ENCODE data around the gene CSNK2A3.

The CSNK2A3 gene

GRCh38 chr11:11332141-11332710 lies 20.8 kb downstream of the CSNK2A3 start:
- no peak for DNase-seq

DNA sequence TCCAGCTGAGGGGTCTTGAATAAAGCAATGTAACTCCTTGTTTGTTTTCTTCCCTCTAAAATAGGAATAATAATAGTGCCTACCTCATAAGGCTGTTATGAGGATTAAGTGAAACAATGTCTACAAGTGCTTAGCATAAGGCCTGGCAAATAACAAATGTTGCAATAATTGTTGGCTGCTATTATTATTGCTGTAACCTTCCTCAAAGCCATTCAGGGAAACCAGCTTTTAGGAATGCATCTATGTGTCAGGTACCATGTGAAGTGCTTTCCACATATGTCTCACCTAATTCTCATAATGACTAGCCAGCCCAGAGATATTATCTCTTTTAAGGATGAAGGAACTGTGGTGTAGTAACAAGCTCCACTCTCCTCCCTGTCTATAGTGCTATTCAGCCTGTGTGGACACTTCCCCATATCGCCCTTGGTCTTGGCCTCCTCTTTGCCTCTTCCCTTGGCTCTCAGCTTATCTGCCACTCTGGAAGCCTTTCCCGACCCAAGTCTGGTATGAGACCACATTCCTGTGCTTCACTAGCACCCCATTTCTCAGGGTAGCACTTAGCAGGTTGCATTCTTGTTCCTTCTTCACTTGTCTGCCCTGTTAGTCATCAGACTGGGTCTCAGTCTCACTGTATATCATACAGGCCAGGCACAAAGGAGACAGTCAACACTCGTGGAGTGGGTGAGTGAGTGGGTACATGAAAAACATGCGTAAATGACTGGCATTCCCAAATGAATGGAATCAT lies 23.8 kb downstream of the CSNK2A3 start:
- no peak for DNase-seq

DNA sequence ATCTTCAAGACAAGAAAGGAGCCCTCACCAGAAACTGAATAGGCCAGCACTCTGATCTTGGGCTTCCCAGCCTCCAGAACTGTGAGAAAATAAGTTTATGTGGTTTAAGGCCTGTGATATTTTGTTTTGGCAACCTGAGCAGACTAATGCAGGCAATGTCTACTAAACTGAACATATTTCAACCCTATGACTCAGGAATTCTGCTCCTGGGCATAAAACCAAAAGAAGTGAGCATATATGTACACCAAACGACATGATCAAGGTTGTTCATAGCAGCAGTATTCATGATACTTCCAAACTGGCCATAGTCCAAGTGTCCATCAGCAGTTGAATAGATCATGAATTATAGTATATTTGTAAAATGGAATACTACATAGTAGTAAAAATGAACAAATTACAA lies 29.0 kb downstream of the CSNK2A3 start:
- DNase-seq: no peak

DNA sequence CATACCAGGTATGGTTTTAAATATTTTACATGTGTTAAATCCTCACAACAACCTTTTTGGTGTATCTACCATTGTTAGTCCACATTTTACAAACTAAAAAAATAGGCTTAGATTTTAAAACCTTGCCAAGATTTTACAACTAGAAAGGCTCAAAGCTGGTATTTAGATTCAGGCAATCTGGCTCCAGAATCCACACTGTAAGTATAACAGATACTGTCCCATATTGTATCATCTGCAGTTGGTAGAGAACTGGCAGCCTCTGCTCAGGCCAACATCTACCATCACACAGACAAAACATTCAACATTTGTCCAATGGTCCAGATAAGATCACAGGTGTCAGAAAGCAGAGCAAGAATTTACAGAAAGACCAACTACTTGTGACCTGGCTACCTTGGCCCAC lies 30.9 kb downstream of the CSNK2A3 start:
- DNase-seq: no peak

DNA sequence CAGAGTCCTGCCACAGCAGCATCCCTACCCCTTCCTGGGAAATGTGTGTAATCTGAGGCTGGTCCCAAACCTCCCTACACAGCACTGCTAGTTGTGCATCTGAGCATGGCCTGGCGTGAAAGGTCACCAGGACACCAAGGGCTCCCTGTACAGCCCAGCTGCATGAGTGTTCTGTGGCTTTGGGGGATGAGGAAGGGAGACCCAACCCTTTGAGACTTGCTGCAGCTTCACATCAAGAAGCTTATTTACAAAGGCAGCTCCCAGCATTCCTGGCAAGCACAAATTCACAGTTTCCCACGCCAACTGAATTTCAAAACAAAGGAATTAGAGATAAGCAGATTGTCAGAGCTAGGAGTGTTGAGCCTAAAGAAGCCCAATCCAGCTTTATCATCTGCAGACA lies 32.2 kb downstream of the CSNK2A3 start:
- DNase-seq: no peak

DNA sequence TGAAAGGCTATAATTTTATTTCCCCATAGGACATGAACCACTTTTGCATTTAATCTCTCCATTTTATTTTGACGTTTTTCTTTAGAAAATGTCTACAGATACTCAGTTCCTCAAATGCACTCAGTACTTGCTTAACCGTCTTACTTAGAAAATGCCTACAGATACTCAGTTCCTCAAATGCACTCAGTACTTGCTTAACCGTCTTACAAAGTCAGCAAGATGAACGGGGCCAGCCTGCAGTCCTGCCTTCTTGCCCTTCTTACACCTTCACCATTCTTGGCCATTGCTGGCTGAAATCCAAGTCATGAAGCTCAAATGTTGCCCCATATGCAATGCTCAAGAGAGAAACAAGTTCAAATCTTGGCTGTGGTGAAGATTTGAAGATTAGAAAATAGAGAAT lies 34.1 kb downstream of the CSNK2A3 start:
- no peak for DNase-seq

GRCh38 chr11:11318461-11318860 lies 34.6 kb downstream of the CSNK2A3 start:
- DNase-seq: no peak

- DNase-seq: no peak
Measured at GRCh38 chr11:11316651-11317230, 36.3 kb downstream of the CSNK2A3 start.

DNA sequence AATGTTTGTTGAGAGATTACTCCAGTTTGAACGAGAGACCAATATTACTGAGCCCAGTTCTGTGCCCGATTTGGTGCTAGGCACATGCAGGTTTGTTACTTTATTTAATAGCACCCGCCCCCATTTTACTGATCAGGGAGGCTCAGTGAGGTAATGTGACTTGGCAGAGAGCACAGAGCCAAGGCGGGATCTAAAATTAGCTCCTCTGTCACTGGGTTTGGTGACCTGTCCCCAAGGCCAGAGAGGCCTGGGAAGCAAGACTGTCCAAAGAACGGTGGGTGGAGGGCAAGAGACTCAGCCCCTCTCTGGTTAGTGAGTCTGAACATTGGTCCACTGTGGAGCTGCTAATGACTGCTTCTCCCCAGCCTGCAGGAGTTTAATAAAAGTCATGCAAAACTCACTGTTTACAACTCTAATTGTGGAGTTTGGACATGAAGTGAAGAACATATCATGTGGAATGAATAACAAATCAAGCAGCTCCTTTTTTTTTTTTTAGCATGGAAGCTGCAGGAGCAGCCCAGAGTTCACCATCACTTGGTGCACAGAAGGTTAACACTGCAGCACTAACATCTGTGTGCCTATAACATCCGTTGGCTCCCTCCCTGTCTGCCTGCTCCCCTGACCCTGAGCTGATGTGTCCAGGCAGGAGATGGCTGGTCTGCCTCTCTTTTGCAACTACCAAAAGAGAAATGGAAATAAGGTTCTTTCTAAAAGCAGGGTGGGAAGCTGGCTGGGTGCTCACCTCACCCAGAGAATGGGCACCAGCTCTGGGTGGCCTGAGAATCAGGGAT lies 39.0 kb downstream of the CSNK2A3 start:
- no peak for DNase-seq

- no peak for DNase-seq
Measured at GRCh38 chr11:11313426-11313825, 39.6 kb downstream of the CSNK2A3 start.

- no peak for DNase-seq
Measured at GRCh38 chr11:11312738-11313137, 40.3 kb downstream of the CSNK2A3 start.

GRCh38 chr11:11311169-11311568 lies 41.9 kb downstream of the CSNK2A3 start:
- DNase-seq: no peak

DNA sequence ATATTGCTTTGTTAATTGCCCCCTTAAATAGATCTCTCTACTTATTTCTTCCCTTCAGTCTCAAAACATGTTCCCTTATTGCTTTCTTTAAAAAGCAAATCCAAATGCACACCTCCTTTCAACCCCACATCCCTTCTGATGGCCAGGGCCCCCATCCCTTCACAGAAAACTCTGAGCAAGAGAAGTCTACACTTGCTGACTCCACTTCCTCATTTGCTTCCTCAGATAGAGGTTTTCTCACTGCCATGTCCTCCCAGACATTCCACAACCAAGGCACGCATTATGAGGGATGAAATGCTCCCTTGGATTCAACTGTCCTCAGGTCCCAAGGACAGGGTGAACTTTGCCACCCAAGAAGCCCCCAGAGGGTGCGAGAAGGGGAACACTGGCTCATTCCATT lies 43.1 kb downstream of the CSNK2A3 start:
- no peak for DNase-seq

DNA sequence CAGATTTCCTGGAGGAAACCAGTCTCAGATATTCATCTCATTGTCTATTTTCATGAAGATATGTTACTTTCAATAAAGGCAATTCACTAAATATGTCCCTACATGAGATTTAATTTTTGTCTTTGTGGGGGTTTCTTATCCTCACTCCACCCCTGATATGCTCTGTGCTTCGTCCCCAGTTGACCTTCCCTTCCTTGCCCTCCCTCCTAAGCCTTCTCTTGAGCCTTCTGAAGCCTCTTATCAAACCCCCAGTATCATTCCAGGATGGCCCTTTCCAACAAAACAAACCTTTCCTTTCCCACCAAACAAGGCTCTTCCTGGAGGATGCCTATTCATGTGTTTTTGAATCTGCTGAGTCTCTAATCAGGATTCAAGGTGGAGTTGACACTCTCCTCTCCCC lies 44.8 kb downstream of the CSNK2A3 start:
- DNase-seq: no peak

DNA sequence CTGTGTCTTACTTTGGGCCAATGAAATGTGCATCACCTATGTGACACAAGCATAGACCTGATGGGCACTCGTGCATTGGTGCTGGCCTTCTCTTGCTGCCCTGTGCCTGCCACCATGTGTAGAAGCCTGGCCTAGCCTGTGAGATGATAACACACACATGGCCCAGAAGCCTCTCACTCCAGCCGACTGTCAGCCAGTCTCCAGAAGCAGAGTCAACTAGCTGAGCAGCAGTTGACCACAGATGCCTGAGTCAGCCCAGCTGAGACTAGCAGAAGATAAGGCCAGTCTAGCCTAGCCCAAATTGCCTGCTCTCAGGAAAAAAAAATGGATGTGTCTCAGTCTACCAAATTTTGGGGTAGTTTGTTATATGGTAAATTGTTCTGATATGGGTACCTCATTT lies 46.2 kb downstream of the CSNK2A3 start:
- no peak for DNase-seq

DNA sequence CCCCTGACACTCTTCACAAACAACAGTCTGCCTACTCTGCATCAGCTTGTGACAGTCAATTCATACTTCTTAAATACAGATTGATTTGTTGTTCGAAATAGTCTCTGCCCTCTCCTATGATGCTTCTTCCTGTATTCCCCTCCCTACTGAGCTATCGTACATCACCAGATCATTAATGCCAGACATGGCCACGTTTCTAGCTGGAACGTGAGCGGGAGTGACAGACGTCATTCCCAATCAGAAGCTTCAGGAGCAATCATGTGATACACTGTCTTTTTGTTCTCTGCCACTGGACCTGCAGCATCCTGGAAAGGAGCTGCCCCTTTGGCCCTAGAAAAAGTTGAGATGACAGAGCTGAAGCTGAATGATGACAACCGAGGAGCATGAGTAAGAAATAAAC lies 48.5 kb downstream of the CSNK2A3 start:
- DNase-seq: no peak

- DNase-seq: no peak
Measured at GRCh38 chr11:11302565-11302964, 50.5 kb downstream of the CSNK2A3 start.

All from CD4-positive, alpha-beta T cell treated with Interleukin-12 subunit alpha and Interleukin-12 subunit beta, for 1 hour (primary cell).